GM18861 (cell line): Measurements from ENCODE around the gene CEP97.
"Not testable (repeated sequence)": the region's sequence is repeated elsewhere in the genome, so short reads cannot be mapped to it uniquely, and the experiment has no call there.

Experiments used
- ATAC-seq: cut with Tn5 transposase; IDR thresholded peaks from one replicate; pipeline ENCODE4 v1.9.1; 2021; ENCODE audit not compliant: unreplicated experiment

Gene CEP97

DNA sequence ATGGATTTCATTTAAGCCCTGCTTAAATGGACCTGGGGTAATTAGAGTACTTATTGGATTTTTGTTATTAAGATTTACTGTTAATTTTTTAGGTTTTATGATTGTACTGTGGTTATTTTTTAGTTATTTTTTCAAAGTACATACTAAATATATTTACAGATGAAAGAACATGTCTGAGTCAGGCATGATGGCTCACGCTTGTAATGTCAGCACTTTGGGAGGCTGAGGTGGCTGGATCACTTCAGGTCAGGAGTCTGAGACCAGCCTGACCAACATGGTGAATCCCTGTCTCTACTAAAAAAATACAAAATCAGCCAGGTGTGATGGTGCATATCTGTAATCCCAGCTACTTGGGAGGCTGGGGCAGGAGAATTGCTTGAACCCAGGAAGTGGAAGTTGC is 21.7 kb upstream of the CEP97 start:
- ATAC-seq = no peak

DNA sequence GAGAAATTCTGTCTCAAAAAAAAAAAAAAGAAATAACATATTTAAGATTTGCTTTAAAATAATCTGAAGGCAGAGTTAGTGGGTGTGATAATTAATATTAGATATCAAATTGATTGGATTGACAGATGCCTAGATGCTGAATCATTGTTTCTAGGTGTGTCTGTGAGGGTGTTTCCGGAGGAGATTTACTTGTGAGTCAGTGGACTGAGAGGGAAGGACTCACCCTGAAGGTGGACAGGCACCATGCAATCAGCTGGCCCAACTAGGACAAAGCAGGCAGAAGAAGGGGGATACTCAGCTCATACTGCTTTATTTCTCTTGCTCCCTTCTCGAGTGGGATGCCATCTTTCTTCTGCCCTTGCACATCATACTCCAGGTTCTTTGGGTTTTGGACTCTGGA is 21.2 kb upstream of the CEP97 start:
- no peak for ATAC-seq

DNA sequence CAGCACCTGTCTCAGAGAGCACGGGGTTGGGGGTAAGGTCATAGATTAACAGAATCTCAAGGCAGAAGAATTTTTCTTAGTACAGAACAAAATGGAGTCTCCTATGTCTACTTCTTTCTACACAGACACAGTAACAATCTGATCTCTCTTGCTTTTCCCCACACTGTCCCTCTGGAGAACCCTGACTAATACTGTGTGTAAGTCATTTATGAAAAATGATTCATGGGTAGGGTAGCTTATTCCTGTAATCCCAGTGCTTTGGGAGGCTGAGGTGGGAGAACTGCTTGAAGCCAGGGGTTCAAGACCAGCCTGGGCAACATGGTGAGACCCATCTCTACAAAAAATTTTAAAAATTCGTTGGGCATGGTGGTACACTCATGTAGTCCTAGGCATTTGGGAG is 19.8 kb upstream of the CEP97 start:
- ATAC-seq = not testable (repeated sequence)

DNA sequence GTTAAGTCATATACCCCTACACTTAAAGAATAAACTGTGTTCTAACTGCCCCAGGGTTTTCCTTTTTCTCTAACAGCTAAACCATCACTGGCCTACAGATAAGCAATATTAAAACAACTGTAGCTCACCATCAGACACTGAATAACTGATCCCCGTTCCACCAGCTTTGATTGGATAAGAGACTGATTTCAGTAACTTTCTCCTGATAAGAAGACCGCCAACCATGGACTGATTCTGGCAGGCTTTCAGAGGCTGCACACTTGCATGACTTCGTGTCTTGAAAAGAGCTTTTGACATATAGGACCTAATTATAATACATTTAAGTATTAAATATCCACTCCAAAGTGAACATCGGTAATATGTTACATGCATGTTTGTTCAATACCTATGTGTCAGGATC is 15.3 kb upstream of the CEP97 start:
- ATAC-seq = no peak

DNA sequence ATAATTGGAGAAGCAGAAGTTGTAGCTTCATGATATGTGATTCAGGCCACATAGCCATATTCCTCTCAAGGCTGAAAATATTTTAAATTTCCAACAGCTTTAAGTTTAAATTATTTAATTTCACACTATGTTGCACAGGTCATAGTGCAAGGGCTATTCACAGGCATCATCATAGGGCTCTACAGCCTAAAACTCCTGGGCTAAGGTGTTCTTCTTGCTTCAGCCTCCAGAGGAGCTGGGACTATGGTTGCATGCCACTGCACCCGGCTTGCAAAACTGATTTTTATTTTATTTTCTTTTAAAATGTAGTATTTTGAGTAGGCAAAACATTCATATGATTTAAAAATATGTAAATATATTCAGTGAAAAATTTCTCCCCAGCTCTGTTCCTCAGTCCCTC is 6.0 kb upstream of the CEP97 start:
- no peak for ATAC-seq

DNA sequence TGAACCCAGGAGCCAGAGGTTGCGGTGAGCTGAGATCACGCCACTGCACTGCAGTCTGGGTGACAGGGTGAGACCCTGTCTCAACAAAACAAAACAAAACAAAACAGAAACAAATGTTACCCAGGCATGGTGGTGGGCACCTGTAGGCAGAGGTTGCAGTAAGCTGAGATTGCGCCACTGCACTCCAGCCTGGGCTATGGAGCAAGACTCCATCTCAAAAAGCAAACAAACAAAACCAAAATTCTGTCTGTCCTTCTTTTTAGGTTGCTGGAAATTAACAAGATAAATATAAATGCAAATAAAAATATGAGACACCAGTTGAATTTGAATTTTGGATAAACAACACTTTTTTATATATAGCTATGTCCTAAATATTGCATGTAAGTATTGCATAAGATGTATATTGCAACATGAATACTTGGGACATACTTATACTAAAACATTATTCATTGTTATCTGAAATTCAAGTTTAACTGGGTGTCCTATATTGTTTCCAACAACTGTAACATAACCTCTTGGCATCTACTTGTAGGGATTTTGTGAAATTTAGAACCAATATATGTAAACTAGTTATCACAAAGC is 4.7 kb upstream of the CEP97 start:
- no peak for ATAC-seq

DNA sequence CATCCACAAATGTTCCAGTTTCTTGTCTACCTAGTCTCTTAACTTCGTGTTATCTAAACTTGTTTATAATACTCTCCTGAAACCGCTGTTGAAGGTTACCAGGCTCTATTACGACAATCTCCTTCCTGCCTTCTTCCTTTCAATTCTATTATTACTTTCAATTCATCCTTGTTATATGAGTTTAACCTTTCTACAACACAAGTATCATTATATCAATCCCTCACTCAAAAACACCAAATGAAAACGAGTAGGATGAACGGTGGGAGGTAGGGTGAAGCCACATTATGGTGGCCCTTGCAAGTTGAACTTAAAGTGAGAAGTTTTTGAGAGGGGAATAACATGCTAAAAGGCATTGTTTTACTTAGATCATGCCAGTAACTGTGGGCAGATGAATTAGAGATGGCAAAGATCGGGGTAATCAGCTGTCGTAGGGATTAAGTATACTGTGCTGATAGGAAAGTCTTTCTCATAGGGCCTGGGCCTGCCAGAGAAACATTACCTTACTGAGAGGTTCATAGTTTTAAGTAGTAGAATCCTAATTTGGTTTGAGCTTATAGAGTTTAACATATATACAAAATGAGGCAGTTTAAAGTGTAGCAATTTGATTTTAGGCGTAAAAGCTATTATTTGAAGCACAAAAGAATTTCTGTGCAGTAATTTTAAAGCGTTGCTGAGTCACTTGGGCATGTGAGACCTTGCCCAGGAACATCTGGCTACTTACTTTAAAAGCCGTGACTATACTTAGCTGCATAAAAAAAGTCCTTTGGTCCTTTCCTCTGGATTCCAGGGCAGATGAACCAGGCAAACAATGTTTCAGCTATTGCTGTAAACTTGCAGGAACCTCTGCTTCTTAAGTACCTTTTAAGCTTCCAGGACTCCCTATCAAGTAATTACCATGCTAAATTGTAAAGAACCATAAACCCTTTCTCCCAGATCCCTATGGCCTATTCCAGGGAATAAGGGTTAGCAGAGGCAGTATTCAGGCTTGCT is 3.3 kb upstream of the CEP97 start:
- ATAC-seq = no peak

DNA sequence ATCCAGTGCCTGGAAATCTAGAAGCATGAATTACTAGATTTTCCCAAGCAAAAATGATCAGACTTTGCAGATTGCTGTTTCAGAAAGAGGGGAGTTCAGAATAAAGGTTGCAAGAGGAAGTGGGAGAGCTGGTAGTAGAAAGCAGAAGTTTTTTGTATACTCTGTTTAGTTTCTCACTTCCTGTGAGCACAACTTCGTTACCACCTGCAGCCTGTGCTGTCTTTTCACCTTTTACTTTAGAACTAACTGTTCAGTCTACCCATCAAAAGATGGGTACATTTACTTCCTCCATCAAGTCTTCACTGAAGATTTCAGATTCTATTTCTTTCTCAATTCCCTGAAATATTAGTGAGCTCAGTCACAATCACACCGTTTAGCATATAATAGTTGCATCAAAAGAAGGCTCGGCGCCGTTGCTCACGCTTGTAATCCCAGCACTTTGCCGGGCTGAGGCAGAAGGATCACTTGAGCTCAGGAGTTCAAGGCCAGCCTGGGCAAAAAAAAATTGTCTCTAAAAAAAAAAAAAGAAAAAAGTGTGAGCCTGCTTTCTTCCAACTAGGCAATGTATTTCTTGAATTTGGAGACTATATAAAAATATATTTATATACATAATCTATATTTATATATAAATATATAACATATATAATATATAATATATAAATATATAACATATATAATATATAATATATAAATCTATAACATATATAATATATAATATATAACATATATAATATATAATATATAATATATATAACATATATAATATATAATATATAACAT is 1.8 kb upstream of the CEP97 start:
- ATAC-seq = peak; percentile 70

DNA sequence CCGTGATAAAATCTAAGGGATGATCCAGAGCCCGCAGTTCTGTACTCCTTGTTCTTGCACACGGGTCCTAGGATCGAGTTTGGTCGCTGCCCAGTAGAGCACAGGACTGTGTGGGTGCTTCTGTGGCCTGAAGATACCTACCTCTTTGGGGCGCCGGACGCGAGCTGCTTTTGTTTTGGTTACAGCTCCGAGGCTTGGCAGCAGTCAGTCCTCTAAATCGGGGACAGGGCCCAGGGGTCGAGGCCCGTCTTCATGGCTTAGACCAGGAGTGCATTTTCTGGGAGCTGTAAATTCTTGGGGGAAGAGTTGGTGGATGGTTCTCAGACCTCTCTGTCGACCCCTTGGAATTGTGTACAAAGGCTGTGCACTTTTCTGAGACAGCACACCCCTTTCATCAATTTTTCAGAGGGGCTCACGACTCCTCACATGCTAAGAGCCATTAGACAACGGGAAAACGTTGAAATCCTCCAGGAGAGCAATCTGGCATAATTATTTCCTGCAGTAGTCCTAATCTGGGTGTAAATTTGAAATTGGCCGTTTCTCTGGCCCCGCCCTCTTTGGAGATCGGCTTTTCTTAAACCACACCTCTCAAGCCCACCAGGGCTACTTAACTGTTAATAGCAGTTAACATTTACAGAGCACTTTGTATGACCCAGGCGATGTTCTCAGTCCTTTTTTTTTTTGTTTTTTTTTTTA is 928 bp downstream of the CEP97 start:
- peak; percentile 14 for ATAC-seq

DNA sequence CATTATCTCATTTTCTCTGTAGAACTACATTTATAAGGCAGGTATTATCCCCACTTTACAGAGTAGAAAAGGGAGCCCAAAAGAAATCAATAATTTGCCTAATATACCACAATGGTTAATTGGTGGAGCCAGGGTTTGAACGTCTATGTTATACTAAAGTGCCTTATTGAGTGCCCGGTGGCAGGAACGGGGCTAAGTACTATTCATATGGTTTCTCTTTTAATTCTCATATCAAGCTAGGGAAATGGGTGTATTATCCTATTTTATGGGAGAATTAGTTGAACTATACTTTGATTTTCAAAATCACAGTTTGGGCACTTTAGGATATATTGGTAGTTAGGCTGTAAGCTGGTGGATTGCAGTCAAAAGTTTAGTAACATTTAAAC is 1.5 kb downstream of the CEP97 start:
- ATAC-seq = no peak

DNA sequence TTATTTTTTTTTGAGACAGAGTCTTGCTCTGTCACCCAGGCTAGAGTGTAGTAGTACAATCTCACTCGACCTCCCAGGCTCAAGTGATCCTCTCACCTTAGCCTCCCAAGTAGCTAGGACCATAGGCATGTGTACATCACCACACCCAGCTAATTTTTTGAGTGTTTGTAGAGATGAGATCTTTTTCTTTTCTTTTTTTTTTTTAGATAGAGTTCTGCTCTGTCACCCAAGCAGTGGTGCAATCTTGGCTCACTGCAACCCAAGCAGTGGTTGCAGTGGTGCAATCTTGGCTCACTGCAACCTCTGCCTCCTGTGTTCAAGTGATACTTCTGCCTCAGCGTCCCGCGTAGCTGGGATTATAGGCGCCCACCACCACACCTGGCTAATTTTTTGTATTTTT is 5.2 kb downstream of the CEP97 start:
- no peak for ATAC-seq

DNA sequence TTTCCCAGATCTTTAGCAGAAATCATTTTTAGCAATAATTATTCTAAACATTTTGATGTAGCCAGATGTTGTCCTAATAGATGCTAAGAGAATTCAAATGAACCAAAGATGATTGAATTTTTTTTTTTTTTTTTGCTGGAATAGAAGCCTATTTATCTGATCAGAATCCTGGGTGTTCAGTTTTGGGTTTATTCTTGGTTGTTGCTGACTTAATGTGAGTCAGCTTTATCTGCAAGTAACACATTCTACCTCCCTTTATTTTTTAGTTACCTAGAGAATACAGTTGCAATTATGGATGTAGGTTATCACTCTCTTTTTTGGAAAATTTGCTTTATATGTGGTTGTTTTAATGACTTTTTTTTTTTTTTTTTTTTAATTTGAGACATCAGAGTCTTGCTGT is 6.4 kb downstream of the CEP97 start:
- ATAC-seq = no peak

DNA sequence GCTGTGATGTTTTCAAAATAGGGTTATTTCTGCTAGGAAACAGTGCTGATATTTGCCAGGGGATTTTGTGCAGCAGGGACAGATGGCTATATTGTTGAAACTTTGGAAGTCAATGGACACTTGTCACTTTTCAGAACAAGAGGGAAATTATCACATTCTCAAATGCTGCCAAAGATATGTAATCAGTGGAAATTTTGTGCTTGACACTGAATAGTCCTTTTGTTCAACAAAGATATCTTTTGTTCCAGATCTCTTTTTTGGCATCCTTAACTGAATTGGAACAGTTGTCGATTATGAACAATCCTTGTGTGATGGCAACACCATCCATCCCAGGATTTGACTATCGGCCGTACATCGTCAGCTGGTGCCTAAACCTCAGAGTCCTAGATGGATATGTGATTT is 7.8 kb downstream of the CEP97 start:
- no peak for ATAC-seq

DNA sequence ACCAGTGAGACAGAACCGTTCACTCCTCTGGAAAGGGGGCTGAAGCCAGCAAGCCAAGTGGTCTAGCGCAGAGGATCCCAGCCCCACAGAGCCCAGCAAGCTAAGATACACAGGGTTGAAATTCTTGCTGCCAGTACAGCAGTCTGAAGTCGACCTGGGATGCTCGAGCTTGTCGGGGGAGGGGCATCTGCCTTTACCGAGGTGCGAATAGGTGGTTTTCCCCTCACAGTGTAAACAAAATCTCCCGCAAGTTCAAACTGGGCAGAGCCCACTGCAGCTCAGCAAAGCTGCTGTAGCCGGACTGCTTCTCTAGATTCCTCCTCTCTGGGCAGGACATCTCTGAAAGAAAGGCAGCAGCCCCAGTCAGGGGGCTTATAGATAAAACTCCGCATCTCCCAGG is 11.4 kb downstream of the CEP97 start:
- no peak for ATAC-seq

DNA sequence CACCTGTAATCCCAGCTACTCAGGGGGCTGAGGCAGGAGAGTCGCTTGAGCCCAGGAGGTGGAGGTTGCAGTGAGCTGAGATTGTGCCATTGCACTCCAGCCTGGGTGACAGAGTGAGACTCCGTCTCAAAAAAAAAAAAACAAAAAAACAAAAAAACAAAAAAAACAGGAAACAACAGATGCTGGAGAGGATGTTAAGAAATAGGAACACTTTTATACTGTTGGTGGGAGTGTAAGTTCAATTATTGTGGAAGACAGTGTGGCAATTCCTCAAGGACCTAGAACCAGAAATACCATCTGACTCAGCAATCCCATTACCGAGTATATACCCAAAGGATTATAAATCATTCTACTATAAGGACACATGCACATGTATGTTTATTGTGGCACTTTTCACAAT is 17.5 kb downstream of the CEP97 start:
- not testable (repeated sequence) for ATAC-seq

DNA sequence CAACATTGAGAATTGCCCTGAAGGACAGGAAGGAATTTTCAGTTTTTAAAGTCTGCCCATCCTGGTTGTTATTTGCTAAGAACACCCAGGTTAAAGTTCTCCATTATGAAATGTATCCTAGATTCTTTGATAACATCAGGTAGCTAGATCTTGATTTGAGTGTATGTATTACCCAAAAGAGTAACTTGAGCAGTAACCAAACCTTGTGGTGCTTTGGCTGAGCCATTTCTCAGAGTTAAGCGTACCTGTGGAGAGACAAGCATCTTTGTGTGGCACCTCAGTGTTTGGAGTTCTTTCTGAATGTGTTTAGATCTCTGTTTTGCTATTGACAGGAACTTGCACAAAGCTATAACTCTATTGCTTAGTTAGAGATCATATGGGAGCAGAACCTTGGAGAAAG is 20.4 kb downstream of the CEP97 start:
- ATAC-seq = no peak

DNA sequence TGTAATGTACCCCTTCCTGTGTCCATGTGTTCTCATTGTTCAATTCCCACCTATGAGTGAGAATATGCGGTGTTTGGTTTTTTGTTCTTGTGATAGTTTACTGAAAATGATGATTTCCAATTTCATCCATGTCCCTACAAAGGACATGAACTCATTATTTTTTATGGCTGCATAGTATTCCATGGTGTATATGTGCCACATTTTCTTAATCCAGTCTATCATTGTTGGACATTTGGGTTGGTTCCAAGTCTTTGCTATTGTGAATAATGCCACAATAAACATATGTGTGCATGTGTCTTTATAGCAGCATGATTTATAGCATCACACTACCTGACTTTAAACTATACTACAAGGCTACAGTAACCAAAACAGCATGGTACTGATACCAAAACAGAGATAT is 21.5 kb downstream of the CEP97 start:
- ATAC-seq = not testable (repeated sequence)

DNA sequence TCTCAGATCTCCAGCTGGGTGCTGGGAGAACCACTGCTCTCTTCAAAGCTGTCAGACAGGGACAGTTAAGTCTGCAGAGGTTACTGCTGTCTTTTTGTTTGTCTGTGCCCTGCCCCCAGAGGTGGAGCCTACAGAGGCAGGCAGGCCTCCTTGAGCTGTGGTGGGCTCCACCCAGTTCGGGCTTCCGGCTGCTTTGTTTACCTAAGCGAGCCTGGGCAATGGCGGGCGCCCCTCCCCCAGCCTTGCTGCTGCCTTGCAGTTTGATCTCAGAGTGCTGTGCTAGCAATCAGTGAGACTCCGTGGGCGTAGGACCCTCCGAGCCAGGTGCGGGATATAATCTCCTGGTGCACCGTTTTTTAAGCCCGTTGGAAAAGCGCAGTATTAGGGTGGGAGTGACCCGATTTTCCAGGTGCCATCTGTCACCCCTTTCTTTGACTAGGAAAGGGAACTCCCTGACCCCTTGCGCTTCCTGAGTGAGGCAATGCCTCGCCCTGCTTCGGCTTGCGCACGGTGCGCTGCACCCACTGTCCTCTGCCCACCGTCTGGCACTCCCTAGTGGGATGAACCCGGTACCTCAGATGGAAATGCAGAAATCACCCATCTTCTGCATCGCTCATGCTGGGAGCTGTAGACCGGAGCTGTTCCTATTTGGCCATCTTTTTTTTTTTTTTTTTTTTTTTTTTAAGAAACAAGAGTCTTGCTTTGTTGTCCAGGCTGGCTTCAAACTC is 29.1 kb downstream of the CEP97 start:
- not testable (repeated sequence) for ATAC-seq

DNA sequence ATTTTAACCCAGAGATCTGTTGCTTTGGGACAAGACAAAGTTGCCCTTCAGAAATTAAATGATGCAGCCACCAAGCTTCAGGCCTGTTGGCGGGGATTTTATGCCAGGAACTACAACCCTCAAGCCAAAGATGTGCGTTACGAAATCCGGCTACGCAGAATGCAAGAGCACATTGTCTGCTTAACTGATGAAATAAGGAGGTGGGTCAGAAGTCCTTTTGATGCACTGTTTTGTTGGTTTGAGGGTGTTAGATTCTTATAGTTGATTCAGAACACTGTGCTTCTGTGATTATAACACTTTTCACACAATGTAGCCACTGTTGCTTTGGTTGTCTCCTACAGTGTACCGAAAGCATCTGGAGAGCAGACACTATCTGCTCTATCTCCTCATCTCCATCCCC is 33.8 kb downstream of the CEP97 start:
- ATAC-seq = no peak

DNA sequence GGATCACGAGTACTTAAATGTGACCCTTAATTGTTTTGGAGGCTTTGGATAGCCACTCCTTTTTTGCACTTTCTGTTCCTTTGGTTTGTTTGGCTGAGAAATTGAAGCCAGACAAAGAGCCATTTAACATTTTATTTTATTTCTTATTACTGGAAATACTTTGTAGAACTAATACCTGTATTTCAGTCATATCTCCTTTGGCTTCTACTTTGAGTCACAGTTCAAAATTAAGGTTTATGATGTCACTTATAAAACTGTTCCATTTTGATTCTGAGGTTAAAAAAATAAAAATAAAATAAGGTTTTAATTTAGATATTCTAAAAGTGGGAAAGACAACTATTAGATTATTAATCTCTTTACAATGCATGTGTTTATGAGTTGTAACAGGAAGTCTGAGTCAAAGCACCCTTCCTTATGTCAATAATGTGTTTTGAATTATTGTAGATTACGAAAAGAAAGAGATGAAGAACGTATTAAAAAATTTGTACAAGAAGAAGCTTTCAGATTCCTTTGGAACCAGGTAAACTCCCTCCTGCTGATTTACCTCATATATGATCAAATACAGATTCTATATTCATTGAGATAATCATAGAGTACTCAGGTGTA is 37.7 kb downstream of the CEP97 start:
- no peak for ATAC-seq
